Measurements from ENCODE around the gene ZNF19. TPM values are rescaled to one million over a fixed set of nuclear protein-coding genes. Genes with fewer than 3 reads are reported as not detected.
"Not testable (repeated sequence)": the region's sequence is repeated elsewhere in the genome, so short reads cannot be mapped to it uniquely, and the experiment has no call there.

Gene ZNF19
- total RNA-seq, 2 donors from 2014 or later: 5.1 to 6.3 TPM

DNA sequence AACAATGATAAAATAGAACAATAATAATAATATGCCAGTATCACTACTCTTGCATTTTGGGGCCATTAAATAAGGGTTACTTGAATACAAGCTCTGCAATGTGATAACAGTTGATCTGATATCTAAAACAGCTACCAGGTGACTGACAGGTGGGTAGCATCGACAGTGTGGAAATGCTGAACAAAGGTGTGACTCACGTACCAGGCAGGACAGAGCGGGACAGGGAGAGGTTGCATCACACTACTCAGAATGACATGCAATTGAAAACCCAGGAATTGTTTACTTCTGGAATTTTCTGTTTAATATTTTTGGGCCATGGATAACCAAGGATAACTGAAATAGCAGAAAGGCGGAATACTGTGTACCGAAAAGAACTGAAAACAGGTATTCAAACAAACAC lies 15.8 kb upstream of the ZNF19 start:
- no peaks in the 10 kb centered on the region for H3K9me3 ChIP-seq (ENCODE audit: control insufficient read depth, low read length, poor library complexity, severe bottlenecking)
- Mint-ChIP-seq H3K36me3 (ENCODE audit: low read depth) (peaks cover 2% of the 10 kb centered on the region), H3K4me3 (no peak overlapping the region), H3K27me3 (peaks cover 28% of the 10 kb centered on the region), H3K4me1 (no peaks in the 10 kb centered on the region), H3K27ac (no peak overlapping the region)
- no peak for ATAC-seq
- DNase-seq: no peak

DNA sequence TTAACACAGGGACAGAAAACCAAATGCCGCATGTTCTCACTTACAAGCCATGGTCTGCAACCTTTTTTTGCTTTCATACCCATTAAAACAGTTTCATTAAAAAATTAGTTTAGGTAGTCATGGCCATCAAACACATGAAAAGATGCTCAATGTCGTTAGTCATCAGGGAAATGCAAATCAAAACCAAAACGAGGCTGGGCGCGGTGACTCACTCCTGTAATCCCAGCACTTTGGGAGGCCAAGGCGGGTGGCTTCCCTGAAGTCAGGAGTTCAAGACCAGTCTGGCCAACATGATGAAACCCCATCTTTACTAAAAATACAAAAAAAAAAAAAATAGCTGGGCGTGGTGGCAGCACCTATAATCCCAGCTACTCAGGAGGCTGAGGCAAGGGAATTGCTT lies 14.9 kb upstream of the ZNF19 start:
- not testable (repeated sequence) for ATAC-seq; H3K4me1 Mint-ChIP-seq; H3K27ac Mint-ChIP-seq; H3K4me3 Mint-ChIP-seq; DNase-seq; H3K36me3 Mint-ChIP-seq (ENCODE audit: low read depth); H3K9me3 ChIP-seq (ENCODE audit: control insufficient read depth, low read length, poor library complexity, severe bottlenecking)
- peaks cover 24% of the 10 kb centered on the region for H3K27me3 Mint-ChIP-seq

DNA sequence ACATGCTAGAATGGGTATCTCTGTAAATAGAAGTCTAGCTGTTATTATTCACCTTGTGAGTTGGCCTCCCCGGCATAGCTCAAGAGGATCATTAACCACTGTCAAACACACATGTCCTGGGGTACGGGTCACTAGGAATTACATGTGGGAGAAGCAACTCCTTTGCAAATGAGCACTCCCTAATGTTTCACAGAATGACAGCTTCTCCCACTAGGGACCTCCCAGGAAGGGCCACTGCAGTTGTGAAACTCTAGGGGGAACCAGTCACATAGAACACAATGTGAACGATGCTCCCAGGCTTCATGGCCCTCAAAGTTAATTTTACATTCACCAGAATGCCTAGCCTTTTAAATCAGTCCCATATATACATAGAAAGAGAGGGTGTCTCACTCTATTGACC lies 12.4 kb upstream of the ZNF19 start:
- ATAC-seq: no peak
- H3K27ac Mint-ChIP-seq: no peak overlapping the region
- H3K4me3 Mint-ChIP-seq: no peak overlapping the region
- H3K27me3 Mint-ChIP-seq: peaks cover 28% of the 10 kb centered on the region
- no peaks in the 10 kb centered on the region for H3K36me3 Mint-ChIP-seq (ENCODE audit: low read depth)
- no peaks in the 10 kb centered on the region for H3K4me1 Mint-ChIP-seq
- DNase-seq: no peak
- no peaks in the 10 kb centered on the region for H3K9me3 ChIP-seq (ENCODE audit: control insufficient read depth, low read length, poor library complexity, severe bottlenecking)

DNA sequence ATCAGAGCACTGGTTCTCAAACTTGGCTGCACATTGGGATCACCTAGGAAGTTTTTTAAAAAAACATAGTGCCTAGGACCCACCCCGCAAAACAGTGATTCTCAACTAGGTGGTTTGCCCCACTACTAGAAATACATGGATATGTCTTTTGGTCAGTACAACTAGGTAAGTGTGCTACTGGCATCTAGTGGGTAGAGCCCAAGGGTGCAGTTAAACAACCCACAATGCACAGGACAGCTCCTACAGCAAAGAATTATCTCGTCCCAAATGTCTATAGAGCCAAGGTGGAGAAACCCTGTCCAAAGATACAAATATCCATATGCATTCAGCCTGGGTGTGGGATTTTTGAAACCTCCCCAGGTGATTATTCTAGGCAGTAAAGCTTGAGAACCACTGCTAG lies 11.8 kb upstream of the ZNF19 start:
- H3K9me3 ChIP-seq (ENCODE audit: control insufficient read depth, low read length, poor library complexity, severe bottlenecking): no peaks in the 10 kb centered on the region
- Mint-ChIP-seq H3K4me3 (no peak overlapping the region), H3K4me1 (no peaks in the 10 kb centered on the region), H3K36me3 (ENCODE audit: low read depth) (no peaks in the 10 kb centered on the region), H3K27me3 (peaks cover 28% of the 10 kb centered on the region), H3K27ac (no peak overlapping the region)
- ATAC-seq (no peak), DNase-seq (no peak)

DNA sequence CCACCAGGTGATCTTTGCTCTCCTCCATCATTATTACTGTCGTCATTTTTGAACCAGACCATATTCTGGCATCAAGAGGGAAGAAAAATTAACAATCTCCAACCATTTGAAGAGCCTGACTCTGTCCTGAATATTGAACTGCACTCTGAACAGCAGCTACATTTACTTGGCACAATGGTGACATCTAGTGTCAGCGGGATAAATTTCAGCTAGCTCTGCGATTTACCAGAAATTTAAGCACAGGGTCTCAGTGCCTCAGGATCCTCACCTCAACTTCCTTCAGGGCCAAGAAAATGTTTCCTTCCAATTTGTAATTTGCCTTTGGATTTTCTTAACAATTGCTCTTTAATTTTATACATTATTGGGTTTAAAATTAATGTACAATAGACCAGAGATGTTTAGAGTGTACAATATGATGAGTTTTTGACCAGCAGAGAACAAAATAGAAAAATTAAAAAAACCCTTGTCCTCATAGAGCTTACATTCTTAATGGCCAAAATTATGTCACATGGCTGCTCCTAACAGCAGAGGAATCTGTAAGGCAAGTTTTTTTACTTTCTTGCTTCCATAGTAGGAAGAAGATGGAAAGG lies 10.7 kb upstream of the ZNF19 start:
- H3K9me3 ChIP-seq (ENCODE audit: control insufficient read depth, low read length, poor library complexity, severe bottlenecking): no peaks in the 10 kb centered on the region
- H3K4me3 Mint-ChIP-seq: no peak overlapping the region
- ATAC-seq (peak; percentile 69), DNase-seq (peak in 2 of 3 donors; percentile 10 to 31)
- no peaks in the 10 kb centered on the region for H3K36me3 Mint-ChIP-seq (ENCODE audit: low read depth)
- H3K4me1 Mint-ChIP-seq: no peaks in the 10 kb centered on the region
- H3K27ac Mint-ChIP-seq: no peak overlapping the region
- peaks cover 28% of the 10 kb centered on the region for H3K27me3 Mint-ChIP-seq

DNA sequence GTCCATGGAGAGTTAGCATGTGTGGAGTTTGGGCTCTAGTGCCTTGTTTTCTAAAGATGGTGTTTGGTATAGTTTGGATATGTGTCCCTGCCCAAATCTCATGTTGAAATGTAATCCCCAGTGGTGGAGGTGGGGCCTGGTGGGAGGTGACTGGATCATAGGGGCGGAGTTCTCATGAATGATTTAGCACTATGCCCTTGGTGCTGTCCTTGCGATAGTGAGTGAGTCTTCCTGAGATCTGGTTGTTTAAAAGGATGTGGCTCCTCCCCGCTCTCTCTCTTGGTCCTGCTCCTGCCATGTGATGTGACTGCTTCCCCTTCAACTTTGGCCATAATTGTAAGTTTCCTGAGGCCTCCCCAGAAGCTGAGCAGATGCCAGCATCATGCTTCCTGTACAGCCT lies 8.9 kb upstream of the ZNF19 start:
- Mint-ChIP-seq H3K4me3 (no peak overlapping the region), H3K36me3 (ENCODE audit: low read depth) (no peaks in the 10 kb centered on the region), H3K4me1 (no peaks in the 10 kb centered on the region), H3K27ac (no peak overlapping the region), H3K27me3 (peaks cover 25% of the 10 kb centered on the region)
- ATAC-seq: no peak
- DNase-seq: no peak
- H3K9me3 ChIP-seq (ENCODE audit: control insufficient read depth, low read length, poor library complexity, severe bottlenecking): no peaks in the 10 kb centered on the region

DNA sequence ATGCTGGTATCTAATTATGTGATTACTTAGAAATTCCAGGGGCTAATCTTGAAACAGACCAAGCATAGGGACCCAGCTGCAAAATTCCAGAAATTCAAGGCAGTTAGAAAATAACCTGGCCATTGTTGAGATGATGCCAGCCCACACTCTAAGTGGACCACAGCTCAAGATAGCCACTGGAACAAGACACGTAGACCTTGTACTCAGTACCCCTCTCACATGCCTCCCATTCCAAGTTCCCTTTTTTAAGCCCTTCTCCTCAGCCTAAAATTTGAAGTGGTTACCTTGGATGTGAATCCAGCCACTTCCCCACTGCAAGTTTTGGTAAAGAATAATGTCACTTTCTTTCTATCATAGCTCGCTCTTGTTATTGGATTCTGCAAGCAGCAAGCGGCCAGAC lies 4.1 kb upstream of the ZNF19 start:
- DNase-seq (no peak), ATAC-seq (no peak)
- H3K27me3 Mint-ChIP-seq: peaks cover 7% of the 10 kb centered on the region
- no peak overlapping the region for H3K4me3 Mint-ChIP-seq
- no peaks in the 10 kb centered on the region for H3K9me3 ChIP-seq (ENCODE audit: control insufficient read depth, low read length, poor library complexity, severe bottlenecking)
- H3K36me3 Mint-ChIP-seq (ENCODE audit: low read depth): no peaks in the 10 kb centered on the region
- no peaks in the 10 kb centered on the region for H3K4me1 Mint-ChIP-seq
- H3K27ac Mint-ChIP-seq: no peak overlapping the region

DNA sequence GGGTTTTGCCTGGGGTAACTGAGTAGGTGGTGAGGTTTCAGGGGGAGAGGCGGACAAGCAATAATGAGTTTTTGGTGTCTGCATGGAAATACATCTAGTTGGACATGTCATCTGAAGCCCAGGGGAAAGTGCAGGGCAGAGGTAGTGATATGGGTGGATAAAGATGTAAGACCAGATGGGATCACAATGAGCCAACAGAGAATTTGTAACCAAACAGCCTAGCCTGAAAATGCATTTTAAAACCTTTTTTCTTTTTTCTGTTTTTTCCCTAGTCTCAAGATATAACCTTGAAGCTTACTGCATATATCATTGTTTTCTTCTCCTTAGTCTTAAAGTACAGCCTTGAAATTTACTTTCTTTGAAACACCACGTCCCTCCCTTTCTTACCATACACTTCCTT lies 3.7 kb upstream of the ZNF19 start:
- Mint-ChIP-seq H3K27ac (no peak overlapping the region), H3K36me3 (ENCODE audit: low read depth) (no peaks in the 10 kb centered on the region), H3K27me3 (peaks cover 7% of the 10 kb centered on the region), H3K4me1 (no peaks in the 10 kb centered on the region), H3K4me3 (no peak overlapping the region)
- H3K9me3 ChIP-seq (ENCODE audit: control insufficient read depth, low read length, poor library complexity, severe bottlenecking): no peaks in the 10 kb centered on the region
- ATAC-seq (no peak), DNase-seq (no peak)

DNA sequence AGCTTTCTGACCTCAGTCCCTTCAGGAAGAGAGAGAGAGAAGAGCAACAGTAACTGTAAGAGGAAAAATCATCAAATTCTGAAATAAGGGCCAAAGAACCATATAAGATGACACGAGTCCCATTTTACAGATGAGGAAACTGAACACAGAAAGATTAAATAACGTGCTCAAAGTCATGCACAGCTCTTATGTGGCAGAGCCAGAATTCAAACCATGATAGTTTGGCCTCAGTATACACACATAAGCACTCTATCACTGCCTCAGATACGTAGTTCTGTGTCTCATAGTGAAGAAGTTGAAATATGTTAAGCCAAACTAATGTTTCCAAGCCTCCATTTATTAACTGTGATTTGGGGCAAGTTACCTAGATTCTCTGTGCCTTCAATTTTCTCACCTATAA lies 1.9 kb upstream of the ZNF19 start:
- peaks cover 15% of the 10 kb centered on the region for H3K27me3 Mint-ChIP-seq
- no peaks in the 10 kb centered on the region for H3K4me1 Mint-ChIP-seq
- ATAC-seq (no peak), DNase-seq (no peak)
- H3K27ac Mint-ChIP-seq: no peak overlapping the region
- no peak overlapping the region for H3K4me3 Mint-ChIP-seq
- H3K36me3 Mint-ChIP-seq (ENCODE audit: low read depth): no peaks in the 10 kb centered on the region
- H3K9me3 ChIP-seq (ENCODE audit: control insufficient read depth, low read length, poor library complexity, severe bottlenecking): no peaks in the 10 kb centered on the region

DNA sequence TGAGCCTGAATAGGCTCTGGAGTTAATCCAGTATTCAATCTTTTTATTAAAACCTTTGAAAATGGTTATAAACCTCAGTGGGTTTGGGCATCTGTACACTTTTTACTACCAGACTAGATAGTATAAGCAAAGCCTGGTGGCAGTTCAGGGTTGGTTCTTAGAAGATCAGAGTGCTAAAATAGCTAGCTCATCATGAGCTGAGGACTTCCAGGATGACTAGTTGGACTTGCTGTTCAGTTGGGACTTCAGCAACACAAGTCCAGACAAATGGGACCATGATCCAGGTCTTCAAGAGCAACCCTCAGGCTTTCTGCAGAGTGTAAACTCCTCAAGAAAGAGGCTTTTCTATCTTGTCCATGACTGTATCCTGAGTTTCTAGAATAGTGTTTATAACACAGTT lies 1.2 kb upstream of the ZNF19 start:
- Mint-ChIP-seq H3K4me1 (no peaks in the 10 kb centered on the region), H3K4me3 (no peak overlapping the region), H3K27ac (no peak overlapping the region), H3K27me3 (peaks cover 15% of the 10 kb centered on the region), H3K36me3 (ENCODE audit: low read depth) (no peaks in the 10 kb centered on the region)
- no peak for ATAC-seq
- H3K9me3 ChIP-seq (ENCODE audit: control insufficient read depth, low read length, poor library complexity, severe bottlenecking): no peaks in the 10 kb centered on the region
- no peak for DNase-seq

DNA sequence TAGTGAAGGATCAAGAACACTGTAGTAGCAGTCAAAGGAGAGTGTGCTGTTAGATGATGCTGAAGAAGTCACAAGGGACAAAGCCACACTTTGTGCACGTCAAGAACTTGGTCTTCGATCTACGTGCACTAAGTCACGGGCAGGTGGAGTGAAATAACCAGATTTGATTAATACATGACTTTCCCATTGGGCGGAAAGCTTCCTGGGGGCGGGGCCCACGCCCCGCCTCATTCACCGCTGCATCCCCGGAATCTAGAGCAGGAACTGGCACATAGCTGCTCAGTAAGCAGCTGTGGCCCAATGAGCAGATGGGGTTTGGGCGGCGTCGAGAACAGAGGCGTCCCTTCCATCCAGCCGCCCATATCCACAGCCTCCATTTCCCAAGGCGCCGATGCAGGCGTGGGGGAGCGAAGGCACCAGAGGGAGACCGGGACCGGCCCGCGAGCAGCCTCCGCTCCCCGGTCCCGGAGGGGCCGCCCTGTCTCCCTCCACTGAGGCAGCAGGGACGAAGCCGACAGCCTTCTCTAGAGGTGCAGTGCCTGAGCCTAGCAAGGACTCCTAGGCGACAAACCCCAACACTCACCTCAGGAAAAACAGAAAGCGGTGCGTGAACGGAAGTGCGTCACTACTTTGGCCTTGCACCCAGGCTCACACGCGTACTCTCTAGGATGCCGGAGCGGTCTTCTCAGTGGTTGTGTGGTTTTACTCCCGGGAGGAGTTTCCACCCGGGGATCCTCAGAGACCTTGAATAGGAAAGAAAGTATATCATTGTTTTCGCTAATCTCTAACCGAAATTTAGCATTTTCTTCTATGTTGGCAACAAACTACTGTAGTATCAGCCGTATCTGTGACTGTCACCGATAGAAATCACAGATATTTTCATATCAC lies 4.9 kb downstream of the ZNF19 start:
- H3K4me1 Mint-ChIP-seq: peaks cover 17% of the 10 kb centered on the region
- peak overlapping the region; percentile 95 for H3K27ac Mint-ChIP-seq
- peak overlapping the region; percentile 90 for H3K4me3 Mint-ChIP-seq
- H3K36me3 Mint-ChIP-seq (ENCODE audit: low read depth): peaks cover 7% of the 10 kb centered on the region
- peak; percentile 88 for ATAC-seq
- peaks cover 10% of the 10 kb centered on the region for H3K27me3 Mint-ChIP-seq
- H3K9me3 ChIP-seq (ENCODE audit: control insufficient read depth, low read length, poor library complexity, severe bottlenecking): no peaks in the 10 kb centered on the region
- DNase-seq: peak; percentile 55 to 75 (median 64)

DNA sequence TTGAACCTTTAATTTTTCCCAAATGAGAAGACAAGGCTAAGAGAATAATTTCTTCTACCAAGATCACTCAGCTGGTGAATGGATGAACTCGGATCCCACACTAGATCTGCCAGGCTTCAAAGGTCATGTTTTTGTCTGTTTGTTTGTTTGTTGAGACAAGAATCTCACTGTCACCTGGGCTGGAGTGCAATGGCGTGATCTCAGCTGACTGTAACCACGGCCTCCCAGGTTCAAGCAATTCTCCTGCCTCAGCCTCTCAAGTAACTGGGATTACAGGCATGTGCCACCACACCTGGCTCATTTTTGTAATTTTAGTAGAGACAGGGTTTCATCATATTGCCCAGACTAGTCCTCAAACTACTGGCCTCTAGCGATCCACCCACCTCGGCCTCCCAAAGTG lies 6.6 kb downstream of the ZNF19 start:
- DNase-seq (no peak), ATAC-seq (no peak)
- Mint-ChIP-seq H3K4me1 (peaks cover 18% of the 10 kb centered on the region), H3K36me3 (ENCODE audit: low read depth) (peaks cover 10% of the 10 kb centered on the region), H3K27ac (peak overlapping the region; percentile 69), H3K4me3 (no peak overlapping the region), H3K27me3 (peaks cover 6% of the 10 kb centered on the region)
- no peaks in the 10 kb centered on the region for H3K9me3 ChIP-seq (ENCODE audit: control insufficient read depth, low read length, poor library complexity, severe bottlenecking)

DNA sequence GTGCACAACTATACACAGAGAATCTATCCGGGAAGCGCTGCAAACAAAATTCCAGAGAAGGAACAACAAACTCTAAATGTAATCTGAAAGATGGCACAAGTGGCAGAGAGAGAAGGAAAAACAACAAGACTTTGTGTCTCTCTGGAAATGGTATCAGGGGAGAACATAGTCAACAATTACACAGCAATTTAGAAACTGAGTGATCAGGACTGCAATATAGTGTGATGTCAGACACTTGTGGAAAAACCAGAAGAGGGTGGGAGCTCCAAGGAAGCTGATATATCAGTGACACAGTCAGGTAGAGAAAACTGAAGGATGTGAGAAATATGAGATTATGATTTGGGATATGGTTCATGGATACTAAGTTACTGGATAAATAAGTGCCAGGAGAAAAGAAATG lies 8.2 kb downstream of the ZNF19 start:
- no peaks in the 10 kb centered on the region for H3K9me3 ChIP-seq (ENCODE audit: control insufficient read depth, low read length, poor library complexity, severe bottlenecking)
- no peak for ATAC-seq
- Mint-ChIP-seq H3K27ac (peak overlapping the region; percentile 77), H3K4me3 (no peak overlapping the region), H3K4me1 (peaks cover 18% of the 10 kb centered on the region), H3K27me3 (no peaks in the 10 kb centered on the region), H3K36me3 (ENCODE audit: low read depth) (peaks cover 20% of the 10 kb centered on the region)
- no peak for DNase-seq

DNA sequence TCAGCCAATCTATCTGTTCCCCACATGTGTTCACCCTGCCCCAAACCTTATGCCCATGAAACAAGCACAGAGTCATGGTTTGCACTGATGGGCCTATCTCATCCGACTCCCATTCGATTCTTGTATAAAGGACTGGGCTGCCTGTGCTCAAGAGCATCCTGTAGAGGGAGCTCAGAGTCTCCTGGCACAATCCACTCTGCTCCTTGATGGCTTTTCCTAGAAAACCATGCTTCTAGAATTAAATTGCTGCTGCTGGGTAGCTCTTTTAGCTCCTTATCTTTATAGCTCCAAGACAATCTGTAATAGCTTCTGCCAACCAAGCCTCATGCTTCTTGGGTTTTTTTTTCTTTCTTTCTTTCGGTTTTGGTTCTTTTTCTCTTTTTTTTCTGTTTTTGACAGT lies 9.7 kb downstream of the ZNF19 start:
- H3K9me3 ChIP-seq (ENCODE audit: control insufficient read depth, low read length, poor library complexity, severe bottlenecking): no peaks in the 10 kb centered on the region
- Mint-ChIP-seq H3K4me1 (peaks cover 14% of the 10 kb centered on the region), H3K36me3 (ENCODE audit: low read depth) (peaks cover 20% of the 10 kb centered on the region), H3K4me3 (no peak overlapping the region), H3K27me3 (no peaks in the 10 kb centered on the region), H3K27ac (no peak overlapping the region)
- ATAC-seq: no peak
- no peak for DNase-seq

Measured in T-helper 17 cell (primary cell).